HUDEP-2 (cell line): ENCODE data around the gene KXD1.
"Not testable (repeated sequence)": the region's sequence is repeated elsewhere in the genome, so short reads cannot be mapped to it uniquely, and the experiment has no call there.

Experiments used
- DNase-seq, 76 experiments: peaks; one replicate each; lab custom pipeline; 2025; ENCODE audit not compliant: unreplicated experiment in 76 of 76; lab: John Stamatoyannopoulos, UW

The KXD1 gene

DNA sequence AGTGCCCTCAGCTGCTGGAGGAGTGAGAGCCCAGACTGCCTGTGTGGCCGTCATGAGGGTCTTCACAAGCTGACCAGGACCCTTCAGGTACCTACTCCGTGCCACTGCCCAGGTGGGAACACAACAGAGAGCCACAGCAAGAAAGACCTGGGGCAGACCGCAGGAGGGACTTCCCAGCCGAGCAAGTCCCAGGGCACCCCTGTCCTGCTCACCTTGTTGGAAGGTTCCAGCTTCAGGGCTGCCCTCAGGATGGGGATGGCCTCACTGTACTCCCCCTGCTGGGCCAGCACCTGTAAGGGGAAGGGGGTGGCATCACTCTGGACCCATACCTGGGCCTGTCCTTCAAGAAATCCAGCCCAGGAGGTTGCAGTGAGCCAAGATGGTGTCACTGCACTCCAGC is 24.6 kb upstream of the KXD1 start:
- DNase-seq = no peak

DNA sequence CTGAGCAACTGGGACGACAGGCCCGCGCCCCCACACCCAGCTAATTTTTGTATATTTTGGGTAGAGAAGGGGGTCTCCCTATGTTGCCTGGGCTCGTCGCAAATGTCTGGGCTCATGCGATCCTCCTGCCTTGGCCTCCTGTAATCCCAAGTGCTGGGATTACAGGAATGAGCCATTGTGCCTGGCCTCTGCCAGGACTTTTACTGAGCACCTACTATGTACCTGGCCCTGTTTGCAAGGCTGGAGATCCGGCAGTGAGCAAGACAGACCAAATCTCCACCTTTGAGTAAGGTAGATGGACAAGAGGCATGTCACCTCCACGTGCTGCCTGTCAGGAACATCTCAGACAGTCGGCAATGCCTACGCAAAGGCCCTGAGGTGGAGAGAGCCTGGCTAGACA is 21.2 kb upstream of the KXD1 start:
- no peak for DNase-seq

DNA sequence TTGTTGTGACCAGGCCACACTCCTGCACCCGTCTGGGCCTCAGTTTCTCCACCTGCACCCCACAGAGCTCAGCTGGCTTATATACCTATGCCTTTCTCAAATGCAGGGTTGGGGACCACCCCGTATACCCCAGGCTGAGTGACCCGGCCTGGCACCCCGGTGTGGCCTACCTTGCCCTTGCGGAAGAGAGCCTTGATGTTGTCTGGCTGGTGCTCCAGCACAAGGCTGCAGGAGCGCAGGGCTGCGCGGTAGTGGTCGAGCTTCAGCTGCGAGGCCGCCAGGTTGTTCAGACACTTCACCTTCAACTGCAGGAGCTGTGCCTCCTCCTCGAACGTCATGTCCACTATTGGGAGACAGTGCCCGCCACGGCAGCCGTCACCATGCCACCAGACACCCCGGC is 20.2 kb upstream of the KXD1 start:
- DNase-seq = no peak

DNA sequence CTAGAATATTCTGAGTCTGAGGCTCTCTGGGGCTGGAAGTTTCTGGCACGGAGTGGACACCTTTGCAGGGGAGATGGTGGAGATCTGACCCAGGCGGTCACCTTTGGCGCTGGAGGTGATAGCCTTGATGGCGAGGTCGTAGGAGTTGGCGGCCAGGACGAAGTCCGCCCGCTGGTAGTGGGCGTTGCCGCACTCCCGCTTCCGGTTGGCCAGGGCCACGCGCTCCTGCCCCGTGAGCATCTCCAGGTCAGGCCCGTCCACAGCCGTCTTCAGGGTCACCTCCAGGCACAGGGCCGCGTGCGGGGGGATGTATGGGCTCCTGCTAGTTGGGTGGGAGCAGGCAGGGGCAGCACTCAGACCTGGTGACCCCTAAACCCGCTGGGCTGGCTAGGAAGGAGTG is 19.6 kb upstream of the KXD1 start:
- no peak for DNase-seq

DNA sequence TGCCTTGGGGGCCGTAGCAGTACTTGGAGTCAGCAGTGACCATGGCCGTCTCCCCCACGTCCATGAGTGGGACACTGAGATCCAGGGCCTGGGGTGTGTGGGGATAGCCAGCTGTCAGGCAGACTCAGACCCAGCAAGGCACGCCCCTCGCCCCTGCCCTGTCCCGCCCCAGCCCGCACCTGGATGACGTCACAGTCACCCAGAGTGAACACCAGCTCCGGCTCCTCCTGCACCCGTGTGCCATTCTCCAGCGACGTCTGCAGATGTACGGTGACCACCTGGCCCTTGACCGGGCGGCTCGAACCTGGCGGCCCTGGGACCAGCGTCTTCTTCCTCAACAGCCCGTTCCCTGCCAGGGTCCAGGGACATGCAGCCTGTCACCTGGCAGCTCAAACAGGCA is 18.3 kb upstream of the KXD1 start:
- DNase-seq = no peak

DNA sequence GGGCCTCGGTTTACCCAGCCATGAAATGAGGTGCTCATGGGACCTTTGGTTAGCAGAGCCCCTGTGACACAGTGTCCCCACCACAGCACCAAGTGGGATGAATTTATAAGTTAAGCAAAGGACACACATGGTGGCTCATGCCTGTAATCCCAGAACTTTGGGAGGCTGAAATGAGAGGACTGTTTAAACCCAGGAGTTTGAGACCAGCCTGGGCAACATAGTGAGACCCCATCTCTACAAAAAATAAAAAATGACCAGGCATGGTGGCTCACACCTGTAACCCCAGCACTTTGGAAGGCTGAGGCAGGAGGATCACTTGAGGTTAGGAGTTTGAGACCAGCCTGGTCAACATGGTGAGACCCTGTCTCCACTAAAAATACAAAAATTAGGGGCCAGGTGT is 17.5 kb upstream of the KXD1 start:
- not testable (repeated sequence) for DNase-seq

DNA sequence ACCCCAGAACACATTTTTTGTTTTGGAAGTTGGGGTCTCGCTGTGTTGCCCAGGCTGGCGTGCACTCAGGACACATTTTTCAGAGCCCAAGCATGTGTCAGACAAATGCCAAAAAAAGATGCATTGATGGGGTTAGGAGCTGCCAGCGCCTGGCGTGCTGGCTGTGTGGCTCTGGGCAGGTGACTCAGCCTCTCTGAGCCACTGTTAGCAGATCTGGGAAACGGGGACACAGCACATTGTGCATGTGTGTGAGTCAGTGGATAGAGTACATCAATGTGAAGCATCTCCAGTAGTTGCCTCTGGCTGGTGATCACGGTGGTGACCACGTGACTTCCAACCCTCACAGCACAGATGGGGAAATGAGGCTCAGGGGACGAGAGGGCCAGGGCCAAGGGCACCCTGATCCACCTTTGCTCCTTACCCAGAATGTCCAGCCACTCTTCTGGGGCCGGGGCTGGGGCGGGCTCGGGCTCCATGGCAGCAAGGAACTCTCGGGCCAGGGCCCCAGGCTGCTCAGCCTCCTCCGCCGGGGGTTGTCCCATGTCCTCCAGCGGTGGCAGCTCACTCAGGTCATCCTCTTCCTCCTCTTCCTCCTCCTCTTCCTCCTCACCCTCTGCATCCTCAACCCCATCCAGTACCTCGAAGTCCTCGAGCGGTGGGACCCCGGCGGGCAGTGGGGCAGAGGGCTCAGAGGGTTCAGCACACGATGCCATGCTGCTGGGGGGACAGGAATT is 16.2 kb upstream of the KXD1 start:
- peak in 13 of 76 experiments; percentile 5 to 40 (median 24) for DNase-seq

DNA sequence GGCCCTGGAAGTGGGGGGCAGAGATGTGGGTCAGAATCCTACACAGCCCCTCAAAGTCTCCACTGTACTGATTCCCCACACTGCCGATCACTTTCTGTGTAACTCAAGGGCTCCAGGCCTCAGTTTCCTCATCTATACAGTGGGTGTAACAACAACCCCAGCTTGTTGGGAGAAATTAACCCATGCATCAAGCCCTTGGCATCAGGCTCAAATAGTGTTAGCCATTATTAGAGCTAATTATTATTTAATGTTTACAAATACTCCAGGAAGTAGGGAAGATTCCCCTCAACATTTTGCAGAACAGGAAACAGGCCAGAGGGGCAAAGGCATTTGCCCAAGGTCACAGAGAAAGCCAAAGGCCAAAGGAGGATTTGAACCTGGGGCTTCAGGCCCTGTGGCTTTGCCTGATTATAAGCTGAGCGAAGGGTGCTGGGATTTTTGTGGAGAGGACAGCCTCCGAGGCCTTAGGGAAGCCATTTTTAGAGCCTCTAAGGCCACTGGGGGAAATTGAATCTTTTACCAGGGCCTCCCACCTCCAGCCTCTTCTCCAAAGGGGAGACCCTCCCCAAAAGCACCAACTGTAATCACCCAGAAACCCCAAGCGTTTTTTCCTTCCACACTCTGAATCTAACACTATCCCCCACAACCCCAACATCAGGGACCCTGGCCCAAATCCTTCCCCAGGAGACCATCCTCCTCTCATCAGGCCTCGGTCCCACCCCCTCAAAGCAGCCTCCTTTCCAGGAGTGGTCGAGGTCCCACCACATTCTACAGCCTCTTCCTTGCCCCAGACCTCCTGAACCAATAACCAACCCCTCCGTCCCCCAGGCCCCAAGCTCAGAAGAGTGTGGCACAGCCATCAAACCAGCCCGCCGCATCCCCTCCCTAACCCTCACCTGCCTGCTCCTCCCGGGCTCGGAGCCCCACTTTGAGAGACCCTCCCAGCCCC is 15.4 kb upstream of the KXD1 start:
- DNase-seq = peak in 10 of 76 experiments; percentile 9 to 31 (median 24)

DNA sequence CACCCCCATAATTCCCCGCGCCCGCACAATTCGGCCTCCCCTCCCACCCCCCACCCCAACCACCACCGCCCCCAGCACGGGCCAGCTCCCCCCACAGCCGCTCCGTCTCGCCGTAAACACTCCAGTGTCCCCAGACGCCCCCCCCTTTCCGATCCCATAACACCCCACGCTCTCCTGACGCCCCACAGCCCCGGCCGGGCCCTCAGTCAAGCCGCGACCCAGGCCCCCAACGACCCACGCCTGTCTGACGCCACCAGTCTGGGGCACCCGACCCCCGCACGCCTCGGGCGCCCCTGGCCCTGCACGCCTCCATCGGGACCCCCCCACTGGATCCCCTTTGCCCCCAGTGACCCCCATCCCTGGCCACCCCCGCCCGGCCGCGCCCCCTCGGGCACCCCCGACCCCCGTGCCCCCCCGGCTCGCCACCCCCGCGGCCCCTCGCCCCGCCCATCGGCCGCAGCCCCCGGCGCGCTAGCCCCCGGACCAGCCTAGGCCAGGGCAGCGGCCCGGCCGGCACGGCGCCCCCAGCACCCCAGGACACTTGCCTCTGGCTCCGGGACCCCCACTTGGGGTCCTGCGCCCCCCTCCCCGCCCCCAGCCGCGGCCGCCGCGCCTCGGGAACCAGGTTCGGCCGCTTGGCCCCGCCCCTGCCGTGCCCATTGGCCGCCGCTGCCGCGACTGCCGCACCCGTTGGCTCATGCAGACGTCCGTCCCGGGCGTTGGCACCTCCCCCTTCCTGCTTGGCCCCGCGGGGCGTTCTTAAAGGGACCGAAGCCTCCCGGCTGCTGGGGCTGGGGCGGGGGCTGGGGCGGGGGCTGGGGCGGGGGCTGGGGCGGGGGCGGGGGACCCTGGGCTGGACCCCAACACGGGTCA is 14.5 kb upstream of the KXD1 start, which contains the start of gene FKBP8:
Gene FKBP8 (minus strand): TSS at position 633 of the 873 bp plus-strand sequence. CDS start 1,603 bp downstream, outside the sequence.
- peak in 74 of 76 experiments; percentile 70 to 98 (median 94) for DNase-seq

DNA sequence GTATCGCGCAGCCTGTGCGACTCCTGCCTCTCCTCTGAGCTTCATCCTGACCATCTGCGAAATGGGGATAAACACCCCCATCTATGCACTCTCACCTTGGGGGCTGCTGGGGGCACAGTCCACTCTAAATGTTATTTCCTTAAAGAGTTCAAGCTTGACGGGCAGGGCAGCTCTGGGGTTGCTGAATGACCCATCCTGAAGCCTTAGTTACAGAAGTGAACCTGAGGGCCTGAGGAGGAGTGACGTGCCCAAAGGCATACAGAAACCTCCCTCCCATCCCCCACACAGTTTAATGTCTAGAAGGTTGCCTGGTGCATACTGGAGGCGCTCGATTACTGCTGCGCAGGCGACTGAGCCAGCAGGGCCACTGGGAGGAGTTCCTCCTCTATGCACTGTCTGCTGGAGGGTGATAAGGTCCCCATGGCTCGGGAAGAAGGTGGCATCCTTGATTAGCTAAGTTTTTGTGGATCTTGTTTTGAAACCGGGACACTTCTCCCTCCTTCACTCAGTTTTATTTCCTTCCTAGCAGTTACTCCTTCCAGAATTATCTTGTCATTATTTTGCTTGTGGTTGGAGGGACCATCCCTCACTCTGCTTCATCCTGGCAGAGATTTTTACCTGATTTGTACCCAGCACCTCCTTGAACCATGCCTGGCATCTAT is 13.7 kb upstream of the KXD1 start:
- peak in 75 of 76 experiments; percentile 84 to 100 (median 98) for DNase-seq

DNA sequence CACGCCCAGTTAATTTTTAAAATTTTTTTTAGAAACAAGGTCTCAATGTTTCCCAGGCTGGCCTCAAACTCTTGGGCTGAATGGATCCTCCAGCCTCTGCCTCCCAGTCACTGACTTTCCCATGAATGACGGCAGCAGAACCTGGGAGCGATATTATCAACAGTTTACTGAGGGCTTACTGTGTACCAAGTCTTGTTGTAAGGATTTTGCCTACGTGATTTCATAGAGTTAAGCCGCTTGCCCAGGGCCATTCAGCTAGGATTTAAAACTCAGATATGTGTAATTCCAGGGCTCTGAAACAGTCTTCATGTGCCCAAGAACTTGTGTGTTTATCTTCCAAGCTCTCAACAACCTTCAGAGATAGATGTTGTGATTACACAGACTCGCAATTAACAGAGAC is 6.0 kb upstream of the KXD1 start:
- DNase-seq = no peak

DNA sequence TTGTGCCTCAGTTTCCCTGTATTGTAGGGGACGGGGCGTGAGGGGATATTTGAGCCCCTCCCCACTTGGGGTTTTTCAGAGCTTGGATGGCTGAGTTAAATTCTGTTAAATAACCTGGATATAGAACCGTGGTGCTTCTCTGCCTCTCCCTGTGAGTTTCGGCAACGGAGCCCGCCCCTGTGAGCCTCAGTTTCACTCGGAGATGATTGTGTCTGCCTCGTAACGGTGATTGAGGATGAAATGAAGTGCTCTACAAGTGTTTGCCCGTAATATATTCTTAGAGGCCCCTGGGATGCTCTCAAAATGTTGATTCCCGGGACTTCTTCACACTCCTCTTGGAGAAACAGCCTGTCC is 509 bp downstream of the KXD1 start:
- no peak for DNase-seq

DNA sequence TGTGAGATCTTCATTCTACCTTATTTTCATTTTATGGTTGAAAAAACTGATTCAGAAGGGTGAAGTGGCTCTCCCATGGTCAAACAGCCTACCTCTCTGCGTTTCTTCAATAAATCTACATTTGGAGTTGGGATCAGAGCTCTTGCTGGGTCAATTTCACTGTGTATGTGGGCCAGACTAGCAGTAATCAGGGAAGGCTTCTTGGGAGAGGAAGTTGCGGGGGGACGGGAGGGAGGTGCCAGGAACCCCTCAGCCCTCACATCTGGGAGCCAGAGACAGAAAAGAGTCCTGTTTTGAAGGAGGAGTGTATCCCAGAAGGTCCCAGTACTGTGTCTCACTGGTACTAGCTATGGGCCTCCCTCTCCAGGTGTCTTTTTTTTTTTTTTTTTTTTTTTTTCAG is 934 bp downstream of the KXD1 start:
- DNase-seq = no peak

DNA sequence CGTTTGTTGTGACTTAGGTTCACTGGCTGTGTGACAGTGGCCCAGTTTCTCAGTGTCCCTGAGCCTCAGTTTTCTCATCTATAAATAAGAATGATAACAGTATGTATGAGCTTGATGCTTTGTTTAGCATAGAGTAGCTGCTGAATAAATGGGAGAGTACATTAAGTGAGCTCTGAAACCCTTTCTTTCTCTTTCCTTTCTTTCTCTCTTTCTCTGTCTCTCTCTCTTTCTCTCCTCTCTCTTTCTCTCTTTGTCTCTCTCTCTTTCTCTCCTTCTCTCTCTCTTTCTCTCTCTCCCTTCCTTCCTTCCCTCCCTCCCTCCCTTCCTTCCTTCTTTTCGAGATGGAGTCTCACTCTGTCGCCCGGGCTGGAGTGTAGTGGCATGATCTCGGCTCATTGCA is 2.0 kb downstream of the KXD1 start:
- DNase-seq = no peak

DNA sequence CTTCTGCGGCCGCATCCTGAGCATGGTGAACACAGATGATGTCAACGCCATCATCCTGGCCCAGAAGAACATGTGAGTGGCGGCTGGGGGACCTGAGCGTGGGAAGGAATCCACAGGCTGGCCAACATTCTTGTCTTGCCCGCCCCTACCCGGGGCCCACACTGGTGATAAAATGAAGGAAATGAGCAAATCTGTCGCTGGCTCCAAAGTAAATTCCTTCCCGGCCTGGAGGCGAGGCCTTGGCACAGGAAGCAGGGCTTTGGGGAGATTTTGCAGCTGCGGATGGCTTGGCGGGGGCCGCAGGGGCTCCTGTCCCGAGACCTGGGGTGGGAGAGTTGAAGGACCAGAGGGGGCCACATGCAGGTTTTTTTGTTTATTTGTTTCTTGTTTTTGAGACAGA is 4.4 kb downstream of the KXD1 start:
- no peak for DNase-seq

DNA sequence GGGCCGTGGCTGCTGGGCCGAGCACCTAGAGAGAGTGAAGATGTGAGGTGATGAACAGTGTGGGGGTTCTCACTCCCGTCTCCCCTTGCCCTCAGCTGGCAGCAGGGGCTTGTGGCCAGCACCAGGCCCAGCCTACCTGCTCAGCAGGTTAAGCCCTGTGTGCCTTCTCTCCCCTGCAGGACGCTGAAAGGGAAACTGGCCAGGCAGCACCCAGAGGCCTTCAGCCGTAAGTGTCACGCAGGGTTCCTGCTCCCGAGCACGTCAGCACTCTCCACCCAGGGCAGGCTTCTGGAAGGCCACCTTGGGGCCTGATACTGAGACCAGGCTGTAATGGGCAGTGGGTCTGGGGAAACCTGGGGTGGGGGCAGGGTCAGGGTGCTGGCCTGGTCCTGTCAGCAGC is 9.3 kb downstream of the KXD1 start:
- no peak for DNase-seq

DNA sequence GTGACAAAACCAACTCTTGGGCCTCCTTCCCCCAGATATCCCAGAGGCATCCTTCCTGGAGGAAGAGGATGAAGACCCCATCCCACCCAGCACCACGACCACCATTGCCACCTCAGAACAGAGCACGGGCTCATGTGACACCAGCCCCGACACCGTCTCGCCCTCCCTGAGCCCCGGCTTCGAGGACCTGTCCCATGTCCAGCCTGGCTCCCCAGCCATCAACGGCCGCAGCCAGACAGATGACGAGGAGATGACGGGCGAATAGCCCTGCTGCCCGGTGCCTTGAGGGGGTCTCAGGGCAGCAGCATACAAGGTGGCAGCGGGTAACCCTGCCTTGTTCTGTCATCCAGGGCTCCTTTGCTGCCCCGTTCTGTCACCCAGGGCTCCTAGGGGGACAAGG is 10.7 kb downstream of the KXD1 start:
- DNase-seq = no peak

DNA sequence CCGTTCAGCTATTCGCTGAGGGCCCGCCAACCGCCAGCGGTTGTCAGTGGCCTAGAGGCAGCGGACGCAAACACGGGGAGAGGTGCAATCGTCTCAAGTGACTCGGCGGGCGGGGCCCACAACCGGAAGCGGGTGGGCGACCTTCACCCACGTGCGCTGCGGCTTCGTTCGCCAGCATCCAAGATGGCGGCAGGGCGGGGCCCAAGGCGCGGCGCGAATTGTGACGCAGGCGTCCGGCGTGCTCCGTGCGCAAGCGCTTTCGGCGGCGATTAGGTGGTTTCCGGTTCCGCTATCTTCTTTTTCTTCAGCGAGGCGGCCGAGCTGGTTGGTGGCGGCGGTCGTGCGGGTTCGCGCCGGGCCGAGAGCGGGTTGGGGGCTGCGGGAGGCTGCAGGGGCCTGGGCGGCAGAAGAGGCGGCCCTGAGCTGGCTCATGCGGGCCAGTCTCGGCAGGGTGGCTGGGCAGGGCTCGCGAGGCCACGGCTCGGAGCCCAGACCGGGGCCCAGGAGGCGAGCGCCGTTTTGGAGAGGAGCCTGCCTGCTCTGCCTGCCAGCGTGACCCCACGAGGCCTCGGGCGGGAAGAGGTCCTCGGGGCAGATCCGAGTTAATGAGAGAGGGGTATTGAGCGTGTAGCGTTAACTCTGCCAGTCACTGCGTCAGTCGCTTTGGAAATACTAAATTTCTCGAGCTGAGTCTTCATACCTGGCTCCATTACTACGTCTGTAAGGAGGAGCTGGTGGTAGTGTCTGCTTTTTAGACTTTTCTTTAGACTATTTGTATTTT is 14.1 kb downstream of the KXD1 start, which contains the start of gene UBA52:
Gene UBA52 (plus strand): TSS at position 294 of the 781 bp plus-strand sequence. CDS start 1,444 bp downstream, outside the sequence.
- DNase-seq = peak in 75 of 76 experiments; percentile 52 to 100 (median 99)

DNA sequence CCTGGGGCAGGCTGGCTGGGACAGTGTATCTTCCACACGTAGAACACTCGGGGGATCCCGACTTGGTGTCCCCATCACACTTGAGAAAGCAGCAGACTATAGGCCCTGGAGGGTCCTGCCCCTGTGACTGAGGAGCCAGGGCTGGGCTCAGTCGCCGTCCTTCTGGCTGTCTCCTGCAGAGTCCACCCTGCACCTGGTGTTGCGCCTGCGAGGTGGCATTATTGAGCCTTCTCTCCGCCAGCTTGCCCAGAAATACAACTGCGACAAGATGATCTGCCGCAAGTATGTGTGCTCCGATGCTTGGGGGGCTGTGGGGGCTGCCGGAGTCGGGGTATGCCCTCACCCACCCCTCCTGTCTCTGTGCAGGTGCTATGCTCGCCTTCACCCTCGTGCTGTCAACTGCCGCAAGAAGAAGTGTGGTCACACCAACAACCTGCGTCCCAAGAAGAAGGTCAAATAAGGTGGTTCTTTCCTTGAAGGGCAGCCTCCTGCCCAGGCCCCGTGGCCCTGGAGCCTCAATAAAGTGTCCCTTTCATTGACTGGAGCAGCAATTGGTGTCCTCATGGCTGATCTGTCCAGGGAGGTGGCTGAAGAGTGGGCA is 17.1 kb downstream of the KXD1 start:
- no peak for DNase-seq
